Non-pigmented ciliary epithelial cell (primary cell): Measurements from ENCODE around the gene MCAM.

Source experiments
- DNase-seq: peaks from one replicate; pipeline ENCODE4 v3.0.0-alpha.2; 2010; ENCODE audit warnings: low read depth

Gene MCAM

DNA sequence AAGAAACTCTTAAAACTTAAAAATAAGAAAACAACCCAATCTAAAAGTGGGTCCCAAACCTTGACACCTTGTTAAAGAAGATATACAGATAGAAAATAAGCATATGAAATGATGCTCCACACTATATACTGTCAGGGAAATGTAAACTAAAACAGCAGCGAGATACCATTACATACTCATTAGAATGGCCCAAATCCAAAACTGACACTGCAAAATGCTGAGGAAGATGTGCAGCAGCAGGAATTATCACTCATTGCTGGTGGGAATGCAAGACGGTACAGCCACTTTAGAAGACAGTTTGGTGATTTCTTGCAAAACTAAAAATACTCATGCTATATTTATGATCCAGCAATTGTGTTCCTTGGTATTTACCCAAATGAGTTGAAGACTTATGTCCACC, 12.4 kb upstream of the MCAM start:
- DNase-seq = no peak

DNA sequence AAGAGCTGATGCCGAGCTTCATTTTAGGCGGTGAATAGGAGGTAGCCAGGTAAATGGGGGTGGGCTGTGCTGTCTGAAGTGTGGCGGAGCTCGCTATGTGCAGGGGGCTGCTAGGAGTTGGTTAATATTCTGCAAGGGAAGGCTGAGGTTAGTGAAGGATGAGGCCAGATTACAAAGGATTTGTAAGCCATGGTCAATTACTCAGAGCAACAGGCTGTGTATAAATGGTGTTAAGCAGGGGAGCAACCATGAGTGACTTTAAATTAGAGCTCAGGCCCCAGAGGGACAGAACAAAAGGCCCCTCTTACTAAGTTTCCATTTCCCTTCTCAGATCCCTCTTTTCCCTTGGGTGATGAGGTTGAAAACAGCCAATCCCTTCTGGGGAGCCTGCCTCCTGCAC, 7.3 kb upstream of the MCAM start:
- no peak for DNase-seq

DNA sequence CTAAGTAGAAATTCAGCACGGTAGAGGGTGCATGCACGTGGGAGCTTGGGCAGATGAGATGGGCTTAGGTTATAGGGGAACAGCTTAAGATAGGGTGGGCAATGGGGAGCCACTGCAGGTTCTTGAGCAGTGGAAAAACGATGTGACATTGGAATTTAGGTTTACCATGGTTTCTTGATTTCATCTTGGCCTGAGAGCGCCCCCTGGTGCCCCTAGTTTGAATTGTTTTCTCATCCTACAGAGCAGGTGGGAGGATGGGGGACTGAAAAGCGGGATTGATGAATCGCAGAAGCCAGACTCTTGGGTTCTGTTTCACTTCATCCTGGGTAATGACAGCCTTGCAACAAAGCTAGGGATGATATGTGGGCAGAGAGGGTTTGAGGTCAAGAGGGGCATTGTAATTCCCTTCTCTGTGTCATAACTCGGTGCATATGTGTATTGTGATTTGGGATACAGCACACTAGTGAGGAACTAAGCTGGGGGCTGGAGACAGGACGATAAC, 6.7 kb upstream of the MCAM start:
- DNase-seq = no peak

DNA sequence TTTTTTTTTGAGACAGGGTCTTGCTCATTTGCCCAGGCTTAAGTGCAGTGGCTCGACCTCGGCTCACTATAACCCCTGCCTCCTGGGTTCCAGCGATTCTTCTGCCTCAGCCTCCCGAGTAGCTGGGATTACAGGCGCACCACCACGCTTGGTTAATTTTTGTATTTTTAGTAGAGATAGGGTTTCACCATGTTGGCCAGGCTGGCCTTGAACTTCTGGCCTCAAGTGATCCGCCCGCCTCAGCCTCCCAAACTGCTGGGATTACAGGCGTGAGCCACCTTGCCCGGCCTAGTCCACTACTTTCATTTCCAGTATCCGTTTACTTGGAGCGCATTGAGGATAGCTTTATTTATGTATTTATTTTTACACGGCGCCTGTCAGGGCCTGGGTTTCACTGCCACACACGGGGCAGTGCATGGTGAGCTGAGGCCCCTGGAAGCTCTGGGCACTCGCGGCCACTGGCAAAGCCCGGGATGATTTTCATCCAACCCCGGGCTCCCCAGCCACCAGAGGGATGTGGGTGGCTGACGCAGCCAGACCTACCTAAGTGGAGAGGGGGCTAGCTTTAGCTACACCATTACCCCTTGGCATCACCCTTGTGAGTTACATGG, 6.1 kb upstream of the MCAM start:
- no peak for DNase-seq

DNA sequence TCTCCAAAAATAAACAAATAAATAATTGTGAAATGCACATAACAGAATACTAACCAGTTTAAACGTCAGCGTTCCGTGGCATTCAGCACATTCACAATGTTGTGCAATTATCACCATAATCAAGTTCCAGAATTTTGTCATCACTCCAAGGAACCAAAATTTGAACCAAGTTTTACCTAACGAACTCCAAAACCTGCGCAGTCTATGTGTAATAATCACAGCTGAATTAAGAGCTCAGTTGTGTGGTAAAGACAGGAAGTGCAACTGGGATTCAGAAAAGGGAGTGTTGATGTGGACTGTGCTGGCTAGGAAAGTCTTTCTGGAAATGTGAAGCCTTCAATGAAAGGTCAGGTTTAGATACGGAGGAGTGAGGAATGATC, 5.4 kb upstream of the MCAM start:
- DNase-seq = no peak

DNA sequence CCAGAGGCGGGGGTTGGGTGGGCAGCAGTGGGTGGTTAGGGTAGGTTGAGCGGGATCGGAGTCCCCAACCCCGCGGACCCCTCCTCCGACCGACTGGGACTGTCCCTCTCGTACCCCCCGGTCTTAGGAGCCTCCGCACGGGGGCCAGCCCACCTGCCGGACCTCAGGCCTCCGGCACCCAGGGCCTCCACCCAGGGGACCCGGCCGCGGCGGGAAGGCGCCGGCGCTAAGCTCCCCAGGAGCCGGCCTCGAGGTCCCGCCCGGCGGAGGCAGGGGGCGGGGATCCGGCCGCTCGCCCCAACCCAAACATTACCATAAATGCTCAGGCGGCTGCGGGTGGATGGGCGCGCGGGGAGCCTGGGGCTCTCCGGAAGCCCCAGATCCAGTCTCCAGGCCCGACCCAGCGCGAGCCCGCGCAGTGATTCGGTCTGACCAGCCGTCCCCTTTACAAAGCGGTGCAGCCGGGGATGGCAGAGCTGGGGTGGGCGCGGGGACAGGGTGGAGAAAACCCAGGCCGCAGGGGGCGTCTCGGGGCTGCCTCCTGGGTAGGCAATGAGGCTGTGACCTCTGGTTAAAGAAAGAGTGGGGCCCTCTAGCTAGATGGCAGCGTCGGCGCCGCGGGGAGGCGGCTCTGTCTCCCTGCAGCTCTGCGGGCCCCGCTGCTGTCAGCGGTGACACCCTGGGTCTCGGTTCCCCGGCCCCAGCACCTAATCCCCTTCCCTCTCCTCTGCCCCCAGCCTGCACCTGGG, 4.0 kb upstream of the MCAM start:
- no peak for DNase-seq

DNA sequence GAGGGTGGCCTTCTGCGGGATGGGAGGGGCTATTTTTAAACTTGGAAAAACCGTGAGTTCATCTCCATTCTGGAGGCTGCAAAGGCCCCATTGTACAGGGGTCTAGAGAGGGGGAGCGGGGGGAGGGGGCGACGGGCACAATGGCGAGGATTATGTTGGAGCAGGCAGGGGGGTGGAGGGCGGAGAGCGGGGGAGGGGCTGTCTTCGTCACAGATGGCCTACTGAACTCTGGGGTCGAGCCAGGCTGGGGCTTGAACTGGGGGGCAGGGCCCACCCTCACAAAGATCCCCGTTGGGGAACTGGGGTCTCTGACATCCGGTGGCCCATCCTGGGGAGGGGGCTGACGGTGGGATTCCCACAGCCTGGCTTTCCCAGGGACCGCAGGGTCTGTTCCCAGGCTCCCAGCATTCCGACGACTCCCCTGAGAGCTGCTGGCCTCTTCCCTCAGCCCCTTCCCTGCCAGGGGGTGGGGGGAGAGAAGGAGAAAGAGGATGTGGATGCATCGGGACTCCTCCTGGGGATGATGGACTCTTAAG, 3.4 kb upstream of the MCAM start:
- DNase-seq = no peak

DNA sequence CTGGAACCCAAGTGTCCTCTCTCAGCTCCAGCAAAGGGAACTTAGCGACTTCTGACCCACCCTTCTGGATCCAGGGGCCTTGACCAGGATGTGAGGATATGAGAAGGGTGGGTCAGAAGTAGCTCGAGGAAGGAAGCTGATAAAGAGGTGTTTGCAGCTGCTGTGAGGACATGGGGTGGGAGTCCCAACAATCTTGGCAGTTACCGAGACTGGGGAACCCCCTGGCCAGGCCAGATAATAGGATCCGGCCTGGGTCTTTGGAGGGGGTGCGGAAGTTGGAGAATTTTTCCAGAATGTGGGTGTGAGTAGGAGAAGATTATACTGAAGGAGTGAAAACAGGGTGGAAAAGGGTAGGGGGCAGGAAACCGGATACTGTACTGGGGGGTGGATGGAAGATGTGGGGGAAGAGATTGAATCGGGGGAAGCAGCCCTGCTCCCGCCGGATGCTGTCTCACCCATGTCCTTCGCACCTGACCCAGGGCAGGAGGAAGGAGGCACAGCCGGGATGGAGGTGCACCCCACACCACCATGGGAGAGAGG, 2.8 kb upstream of the MCAM start:
- no peak for DNase-seq

DNA sequence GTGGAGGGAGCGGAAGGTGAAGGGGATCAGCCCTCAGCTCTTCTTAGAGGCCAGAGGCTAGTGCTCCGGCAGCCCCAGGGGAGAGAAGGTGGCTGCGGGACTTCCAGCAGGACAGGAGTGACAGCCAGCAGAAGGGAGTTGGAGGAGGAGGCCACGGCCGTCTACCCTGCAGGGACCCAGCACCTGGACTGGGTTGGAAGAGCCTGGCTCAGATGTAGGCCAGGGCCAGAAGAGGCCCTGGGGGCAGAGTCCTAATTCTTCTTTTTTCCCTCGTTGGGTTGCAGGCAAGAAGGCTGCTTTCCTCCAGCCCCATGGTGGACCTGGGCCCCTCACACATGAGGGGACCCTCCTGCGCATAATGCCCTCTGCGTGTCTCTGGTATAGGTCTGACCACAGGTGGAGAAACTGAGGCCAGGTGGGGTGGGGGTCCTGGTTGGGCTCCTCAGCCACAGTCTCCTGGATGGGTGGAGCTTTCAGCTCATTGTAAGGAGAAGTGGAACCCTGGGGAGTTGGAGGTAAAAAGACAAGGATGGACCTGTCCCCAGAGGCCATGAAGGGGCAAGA, 2.3 kb upstream of the MCAM start:
- no peak for DNase-seq

DNA sequence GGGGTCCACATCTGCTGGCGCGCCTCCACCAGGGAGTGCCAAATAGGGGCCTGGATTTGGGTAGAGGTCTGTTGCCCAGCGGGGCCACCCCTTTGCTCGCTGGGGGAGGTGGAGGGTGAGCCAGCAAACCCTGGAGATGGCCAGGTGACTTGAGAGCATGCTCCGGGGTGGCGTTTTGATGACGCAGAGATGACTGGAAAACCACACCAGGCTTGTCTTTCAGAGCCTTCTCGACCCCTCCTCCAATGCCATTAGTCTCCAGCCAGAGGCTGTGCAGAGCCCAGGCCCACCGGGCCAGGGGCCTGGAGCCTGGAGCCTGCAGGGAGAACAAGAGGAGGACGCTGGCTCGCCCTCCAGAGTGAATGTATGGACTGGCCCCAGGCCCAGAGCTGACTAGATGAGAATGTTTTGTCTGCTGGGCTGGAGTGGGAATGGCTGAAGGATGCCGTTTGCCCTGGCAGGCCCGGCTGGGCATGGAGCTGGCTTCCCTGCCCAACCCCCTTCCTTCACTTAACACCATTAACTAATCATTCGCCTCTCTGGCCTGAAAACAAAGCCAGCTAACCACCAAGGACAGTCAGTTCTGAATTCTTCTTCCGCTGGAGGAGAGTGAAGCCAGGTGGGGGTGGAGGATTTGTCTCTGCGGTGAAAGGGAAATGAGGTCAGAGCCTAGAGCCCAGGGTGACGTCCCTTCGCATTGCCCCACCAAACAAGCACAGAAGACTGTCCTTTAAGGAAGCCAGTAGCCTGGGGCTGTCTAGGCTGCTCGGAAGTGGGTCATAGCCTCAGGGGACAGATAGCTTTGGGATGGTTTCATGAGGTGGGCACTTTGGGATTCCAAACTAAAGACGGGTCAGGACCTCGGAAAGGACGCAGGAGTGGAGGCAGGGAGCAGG, 1.6 kb upstream of the MCAM start:
- peak; percentile 51 for DNase-seq

DNA sequence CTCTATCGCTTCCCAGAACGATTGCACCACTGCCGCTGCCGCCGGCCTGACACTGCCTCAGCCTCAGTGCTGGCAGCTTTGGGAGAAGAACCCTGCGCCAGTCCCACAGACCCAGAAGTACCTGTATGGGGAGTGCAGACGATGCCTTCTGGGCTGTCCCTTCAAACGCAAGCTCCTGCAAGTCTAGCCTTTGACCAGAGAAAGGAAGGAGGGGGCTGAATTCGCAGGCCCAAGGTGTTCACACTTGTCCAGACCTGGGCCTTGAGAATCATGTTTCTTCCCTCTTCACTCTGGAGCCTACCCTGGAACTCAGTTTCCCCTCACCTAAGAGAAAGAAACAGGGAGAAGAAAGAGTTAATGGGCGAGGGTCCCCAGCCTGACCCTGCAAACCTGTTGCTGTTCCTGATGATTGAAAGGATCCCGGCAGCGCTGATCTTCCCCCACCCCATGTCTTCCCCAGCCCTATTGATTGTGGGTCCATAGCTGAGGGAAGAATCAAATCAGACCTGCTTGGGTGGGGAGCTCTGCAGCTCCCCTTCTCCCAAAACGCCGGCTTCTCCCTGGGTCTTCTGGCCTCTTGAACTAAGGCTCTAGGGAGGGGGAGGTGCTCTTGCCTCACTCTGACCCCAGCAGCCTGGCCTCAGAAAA, 786 bp upstream of the MCAM start:
- no peak for DNase-seq

DNA sequence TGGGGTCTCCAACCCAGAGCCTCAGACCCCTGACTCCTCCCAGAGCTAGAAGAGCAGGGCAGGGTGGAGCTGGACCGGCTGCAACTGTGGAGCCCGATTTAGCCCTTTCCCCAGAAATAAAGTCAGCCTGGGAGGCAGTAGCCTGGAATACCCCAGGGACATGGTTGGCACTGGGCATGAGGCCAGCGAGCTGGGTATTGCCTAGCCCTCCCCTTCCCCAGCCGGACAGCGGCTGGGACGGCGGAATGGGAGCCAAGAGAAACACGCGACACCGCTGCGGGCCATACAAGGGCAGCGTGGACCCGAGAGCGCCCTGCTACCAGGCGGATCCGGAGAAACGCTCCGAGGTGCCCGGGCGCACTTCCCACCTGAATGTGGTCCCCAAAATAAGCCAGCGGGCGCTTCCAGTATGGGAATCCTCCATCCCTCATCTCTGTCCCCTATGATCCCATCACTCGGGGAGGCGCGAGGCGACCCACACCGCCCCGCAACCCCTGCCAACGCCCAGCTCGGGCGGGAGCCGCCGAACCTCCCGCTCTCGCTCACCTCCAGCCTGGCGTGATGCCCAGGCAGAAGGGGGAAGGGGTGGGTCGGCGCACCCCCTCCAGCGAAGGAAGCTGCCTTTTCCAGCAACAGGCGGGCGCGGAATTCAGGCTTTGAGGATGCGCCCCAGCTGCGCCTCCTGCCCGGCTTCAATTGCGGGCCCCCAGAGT, 758 bp downstream of the MCAM start:
- DNase-seq = no peak

DNA sequence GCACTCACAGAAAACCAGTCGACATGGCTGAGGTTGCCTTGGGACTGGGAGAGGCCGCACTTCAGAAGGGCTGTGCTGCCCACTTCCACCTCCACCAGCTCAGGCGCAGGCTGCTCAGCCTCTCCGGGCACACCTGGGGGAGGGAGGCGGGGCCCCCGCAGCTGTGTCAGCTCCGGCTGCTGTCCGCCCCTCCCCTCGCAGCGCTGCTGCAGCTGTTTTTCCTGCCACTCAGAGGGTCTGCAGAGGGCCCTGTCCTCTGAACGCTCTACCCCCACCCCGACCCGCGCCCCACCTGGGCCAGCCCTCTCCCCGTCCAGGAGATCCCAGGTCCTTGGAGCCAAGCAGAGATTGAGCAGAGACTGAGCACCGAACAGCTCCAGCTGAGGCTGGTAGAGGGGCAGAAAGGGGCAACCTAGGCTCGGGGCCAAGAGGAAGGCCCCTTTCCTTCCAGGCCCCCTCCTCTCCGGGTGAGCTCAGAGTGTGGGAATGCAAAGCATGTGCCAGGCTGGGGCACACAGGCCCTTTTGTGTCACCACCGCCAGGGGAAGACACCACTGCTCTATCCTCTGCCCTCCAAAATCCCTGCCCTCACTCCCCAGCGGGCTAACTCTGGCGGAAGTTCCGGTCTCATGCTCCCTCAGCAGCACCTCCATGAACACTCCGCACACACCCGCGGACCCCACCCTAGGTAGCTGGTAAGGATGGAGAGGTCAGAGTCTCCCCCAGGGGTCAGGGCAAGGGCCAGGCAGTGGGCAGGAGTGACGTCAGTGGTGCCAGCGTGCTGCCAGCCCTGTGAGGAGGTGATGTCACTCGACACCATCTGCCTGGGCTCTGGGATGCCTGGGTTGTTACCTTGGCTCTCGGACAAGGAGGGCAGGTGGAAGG, 1.6 kb downstream of the MCAM start:
- no peak for DNase-seq

DNA sequence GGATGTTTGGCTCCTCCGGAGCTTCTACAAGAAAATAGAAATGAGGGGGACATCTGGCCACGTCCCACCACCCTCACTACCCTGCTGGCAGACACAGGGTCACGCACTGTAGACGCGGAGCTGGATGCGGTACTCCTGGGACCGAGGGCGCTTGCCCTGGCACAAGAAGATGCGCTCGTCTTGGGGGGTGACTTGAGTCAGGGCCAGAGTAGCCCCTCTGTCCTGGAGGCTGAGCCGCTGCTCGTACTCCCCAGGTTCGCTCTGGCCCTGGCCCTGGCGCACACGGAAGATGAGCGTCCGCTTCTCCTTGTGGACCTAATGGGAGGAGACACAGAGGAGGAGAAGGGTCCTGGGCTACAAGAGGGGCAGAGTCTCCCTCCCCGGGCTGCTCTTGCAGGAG, 2.2 kb downstream of the MCAM start:
- no peak for DNase-seq

DNA sequence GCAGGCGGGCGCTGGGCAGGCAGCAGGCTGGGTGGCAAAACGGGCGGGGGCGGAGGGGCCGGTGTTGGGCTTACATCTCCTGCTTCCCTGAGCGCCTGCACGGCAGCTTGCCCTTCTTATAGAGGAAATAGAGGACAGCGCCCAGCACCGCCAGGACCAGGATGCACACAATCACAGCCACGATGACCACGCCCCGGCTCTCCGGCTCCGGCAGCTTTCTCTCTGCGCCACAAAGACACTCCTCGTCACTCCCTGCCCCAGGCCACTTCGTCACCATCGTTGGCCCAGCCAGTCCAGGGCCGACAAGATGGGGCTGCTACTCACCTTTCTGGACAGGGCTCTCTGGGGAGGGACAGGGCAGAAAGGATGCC, 6.3 kb downstream of the MCAM start:
- DNase-seq = no peak

DNA sequence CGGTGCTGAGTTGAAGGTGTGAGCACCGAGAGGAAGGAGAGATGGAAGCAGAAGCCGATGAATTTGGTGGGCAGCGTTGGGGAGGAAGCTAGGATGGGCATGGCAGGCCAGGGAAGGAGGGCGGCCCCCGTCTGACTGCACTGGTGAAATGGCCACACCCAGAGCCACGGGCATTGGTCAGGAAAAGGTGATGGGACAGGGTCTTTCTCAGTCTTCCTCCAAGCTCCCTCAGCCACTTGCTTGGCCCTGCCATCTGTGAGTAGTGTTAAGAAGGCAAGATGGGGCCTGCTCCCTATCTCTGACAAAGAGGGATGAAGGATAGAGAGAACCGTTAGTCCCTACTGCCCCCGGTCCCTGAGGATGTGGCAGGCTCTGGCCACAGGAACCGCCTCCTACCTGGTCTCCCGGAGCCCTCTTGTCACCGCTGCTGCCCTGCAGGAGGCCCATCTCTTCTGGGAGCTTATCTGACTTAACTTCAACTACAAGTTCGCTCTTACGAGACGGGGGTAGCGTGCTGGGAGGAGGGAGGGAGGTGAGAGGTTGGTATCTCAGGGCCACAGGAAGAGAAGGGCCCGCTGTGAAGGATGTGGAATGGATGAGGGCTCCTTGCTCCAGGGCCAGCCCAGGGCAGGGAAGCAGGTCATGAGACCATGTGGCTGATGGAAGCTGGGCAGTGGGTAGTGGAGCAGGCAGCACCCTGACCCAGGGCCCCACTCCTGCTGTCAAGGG, 6.8 kb downstream of the MCAM start:
- no peak for DNase-seq

DNA sequence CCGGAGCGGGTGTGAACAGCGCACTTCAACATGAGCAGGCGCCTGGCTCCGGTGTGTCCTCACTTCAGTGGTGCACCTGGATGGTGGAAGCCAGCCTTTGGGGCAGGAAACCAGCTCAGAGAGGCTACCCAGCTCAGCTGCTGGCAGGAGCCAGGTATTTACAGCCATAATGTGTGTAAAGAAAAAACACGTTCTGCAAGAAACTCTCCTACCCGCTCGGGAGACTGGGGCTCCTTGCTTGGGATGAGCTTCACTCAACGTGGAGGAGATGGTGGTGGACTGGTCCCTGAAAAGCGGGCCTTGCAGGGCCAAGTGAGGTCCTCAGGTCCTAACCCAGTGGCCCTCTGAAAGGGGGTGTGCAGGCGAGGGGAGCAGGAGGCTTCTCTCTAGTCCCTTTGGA, 7.5 kb downstream of the MCAM start:
- no peak for DNase-seq

DNA sequence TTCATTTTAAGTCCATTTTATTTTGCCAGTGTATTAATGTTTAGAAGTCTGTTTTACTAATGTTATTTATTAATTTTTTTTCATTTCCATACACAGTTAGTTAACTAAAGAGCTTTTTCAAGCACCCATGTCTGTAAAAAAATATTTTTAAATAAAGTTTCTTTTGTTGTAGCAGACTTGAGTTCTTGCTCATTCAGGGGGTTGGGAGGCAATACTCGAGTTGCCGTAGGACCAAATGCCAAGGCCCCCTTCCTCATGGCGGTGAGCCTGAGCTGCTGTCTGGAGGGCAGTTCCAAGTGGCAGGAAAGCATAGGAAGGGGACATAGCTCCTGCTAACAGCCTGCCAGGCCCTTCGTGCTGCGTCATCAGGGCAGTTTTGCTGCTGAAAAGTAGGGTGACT, 9.0 kb downstream of the MCAM start:
- no peak for DNase-seq

DNA sequence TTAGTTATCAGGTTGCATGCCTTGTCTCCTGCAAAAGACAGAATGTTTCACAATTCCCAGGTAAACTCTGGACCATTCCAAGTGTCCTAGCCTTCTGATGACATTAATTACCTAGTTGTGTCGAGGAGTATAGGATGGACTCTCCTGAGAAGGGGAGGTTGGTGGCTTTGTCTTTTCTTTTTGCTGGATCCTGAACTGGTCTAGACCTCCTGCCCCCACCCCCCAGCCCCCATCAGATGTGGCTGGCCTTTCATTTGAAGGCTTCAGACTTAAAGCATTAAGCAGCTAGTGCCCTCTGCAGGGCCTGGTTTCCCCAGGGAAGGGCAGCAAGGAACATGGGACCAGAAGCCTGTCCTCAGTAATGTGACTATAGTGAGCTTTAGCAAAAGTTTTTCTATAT, 9.7 kb downstream of the MCAM start:
- no peak for DNase-seq
